Astrocyte of the hippocampus (primary cell): Measurements from ENCODE around the gene MIB1.

Experiments used
- DNase-seq: peaks from one replicate; pipeline ENCODE4 v3.0.0; 2011; ENCODE audit warnings: low read depth, low spot score

The MIB1 gene

GRCh38 chr18:21815101-21815500, 74.5 kb downstream of the MIB1 start:
- DNase-seq = no peak

DNA sequence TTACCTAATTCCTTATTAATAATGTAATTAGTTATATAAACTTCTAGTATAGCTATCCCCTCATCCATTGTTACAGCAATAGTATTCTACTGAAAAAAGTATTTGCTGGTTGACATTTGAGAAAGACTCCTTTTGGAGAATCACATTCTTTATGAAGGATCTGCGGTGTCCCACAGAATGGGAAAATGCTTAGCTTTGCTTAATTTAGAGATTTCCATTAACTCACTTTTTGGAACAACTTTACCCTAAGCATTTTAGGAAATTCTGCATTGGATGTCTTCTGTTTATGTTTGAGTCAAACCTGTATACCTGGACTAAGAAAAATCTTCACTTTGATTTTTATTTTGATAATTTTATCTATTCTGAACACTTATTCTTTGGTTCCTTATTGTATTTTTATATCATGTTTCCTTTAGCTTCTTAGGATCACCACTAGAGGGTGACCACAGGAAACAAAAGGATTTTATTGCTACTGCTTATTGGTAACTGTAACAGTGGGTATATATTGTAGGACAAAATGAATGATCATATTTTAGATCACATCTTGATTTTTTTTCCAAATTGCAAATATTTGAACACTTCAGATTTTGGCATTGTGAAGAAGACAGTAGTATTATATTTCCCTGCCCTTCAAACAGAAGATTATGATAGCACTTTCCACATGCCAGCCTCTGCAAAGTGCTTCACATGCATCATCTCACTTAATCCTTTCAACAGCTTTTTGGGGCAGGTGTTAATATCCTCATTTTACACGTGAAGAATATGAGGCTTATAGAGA, 79.6 kb downstream of the MIB1 start:
- DNase-seq = peak; percentile 24

DNA sequence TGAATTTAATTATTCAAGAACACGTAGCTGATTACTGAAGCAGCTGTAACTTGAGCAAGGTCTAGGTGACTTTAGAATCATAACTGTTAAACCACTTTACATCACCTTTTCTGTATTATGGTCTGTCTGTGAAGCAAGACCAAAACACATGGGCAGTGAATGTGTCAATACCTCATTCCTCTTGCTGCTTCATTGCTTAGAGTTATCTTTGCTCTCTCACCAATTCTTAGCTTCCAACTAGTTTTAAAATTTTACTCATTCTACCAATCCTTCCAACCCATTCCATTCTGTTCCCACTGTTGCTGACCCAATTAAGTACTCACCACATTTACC, 80.2 kb downstream of the MIB1 start:
- DNase-seq = no peak

GRCh38 chr18:21823848-21824247, 83.3 kb downstream of the MIB1 start:
- DNase-seq = no peak

GRCh38 chr18:21826196-21826595, 85.6 kb downstream of the MIB1 start:
- peak; percentile 61 for DNase-seq

DNA sequence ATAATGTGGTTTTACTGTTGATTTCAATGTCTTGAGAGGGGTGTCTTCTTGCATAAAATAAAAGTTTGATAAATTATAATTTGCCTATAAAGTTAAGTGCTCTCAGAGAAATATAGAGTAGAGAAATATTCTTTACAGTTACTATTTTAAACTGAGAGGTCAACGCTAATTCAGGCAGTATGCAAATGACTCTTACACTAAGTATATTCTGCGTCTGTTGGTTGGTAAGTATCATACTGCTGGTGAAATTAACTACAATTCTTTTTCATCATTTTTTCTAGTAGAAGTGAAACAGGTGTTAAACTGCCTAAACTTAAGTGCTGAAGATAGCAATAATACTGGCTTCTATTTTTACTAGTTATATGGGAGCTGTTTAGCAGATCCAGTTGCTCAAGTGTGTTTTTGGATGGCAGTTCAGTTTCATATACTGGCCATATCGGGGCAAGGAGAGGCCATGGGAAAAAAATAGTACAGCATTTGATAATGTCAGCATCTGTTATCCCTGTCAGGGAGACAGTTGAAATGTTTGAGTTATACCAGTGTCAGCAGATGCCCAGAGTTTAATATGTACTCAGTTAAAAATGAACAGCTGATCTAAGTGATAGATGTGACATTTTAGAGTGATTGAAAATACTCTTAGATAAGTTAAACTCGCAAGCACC, 86.2 kb downstream of the MIB1 start:
- no peak for DNase-seq

DNA sequence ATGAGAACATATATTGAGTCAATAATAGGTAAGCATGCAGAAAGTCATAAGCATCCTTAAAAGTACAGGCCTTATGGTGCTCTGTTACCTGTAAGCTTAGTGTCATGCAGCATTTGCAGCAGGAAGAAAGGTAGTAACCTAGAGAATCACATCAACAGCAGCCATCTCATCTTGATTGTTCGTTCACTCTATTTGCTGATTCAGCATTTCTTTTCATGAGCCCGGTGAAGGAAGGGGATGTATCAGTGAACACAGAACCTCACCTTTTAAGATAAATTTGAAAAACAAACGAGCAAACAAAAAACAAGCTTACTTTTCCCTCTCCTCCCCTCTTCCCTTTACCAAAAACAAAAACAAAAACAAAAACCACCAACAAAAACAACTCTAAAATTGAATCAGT, 89.9 kb downstream of the MIB1 start:
- no peak for DNase-seq

DNA sequence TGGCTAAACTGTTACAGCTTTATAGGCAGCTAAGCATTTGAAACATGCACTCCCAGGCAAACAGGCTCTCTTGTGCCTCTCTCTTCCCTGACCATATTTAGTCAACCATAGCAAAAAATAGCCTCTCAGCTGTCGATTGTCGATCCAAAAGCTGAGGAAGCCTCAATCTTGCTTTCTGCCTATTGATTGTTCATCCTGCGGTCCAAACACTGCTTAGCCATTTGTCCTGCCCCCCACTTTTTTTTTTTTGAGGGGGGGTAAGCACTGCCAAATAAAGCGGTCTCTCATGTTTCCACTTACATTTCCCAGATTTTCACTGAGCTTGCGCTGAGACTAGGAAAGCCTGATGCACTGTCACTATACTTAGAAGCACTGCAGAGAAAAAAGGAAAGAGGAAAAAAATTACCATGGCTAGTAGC, 90.8 kb downstream of the MIB1 start:
- DNase-seq = no peak

- no peak for DNase-seq
Observed at GRCh38 chr18:21833604-21834298, 93.2 kb downstream of the MIB1 start.

- no peak for DNase-seq
Observed at GRCh38 chr18:21834299-21834660, 93.7 kb downstream of the MIB1 start.

- no peak for DNase-seq
Observed at GRCh38 chr18:21841570-21841969, 101.0 kb downstream of the MIB1 start.

GRCh38 chr18:21843341-21843740, 102.7 kb downstream of the MIB1 start:
- DNase-seq = no peak

DNA sequence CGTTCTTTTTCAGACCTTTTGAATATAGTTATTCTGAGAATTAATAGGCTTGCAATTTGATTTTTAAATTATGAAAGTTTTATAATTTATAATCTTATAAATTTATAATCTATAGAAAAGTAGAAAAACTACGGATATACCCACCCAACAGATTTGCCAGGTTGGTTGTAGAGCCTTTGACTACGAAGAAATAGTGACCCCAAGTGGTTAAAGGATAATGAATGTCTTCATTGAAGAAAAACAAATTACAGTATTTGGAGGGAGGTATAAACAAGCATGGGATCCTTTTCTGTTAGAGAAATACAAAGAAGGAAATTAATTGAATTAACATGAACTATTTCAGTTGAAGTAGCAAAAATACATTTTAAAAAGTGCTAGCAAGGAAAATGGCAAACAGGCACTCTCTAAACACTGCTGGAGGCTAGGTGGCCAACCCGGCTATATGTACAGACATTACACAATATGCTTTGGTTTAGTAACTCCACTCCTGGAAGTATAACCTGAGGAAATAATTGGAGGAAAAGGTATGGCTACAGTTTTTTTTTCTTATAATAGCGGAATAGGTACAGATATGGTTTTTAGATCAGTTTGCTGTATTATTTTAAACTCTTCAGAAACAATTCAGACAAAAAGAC, 110.9 kb downstream of the MIB1 start:
- peak; percentile 24 for DNase-seq

DNA sequence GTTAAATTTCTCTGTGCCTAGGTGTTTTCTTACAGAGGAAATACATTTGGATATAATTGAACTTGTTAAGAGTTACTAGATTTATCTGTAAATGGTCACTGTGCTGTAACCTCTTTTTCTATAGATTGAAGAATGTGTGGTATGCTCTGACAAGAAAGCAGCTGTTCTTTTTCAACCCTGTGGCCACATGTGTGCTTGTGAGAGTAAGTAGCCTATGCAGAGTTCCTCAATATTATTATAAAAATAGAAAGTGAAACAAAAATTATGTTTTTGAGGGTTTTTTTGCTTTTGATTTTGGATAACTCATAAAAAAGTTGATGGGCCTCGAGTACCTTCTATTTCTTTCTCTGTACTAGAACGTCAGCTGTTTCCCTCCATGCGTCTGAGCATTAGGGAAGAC, 112.4 kb downstream of the MIB1 start:
- DNase-seq = no peak

- DNase-seq = no peak
Observed at GRCh38 chr18:21853775-21854552, 113.4 kb downstream of the MIB1 start.

DNA sequence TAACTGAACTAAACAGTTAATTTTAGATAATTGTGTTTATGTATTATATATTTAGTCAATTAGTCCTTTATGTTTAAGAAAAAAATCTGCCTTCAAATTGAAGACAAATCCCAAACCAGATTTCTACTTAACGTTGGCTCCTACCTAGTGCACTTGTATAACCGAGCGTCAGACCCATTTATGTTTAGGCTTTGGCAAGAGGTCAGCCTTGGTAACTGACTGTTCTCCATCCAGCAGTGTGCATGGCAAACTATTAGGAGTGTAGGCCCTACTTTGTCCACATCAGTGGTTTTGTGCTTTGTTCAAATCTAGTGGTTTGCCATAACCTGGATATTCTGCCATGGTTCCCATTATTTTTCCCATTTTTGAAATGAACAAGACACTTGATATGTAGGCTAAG, 114.8 kb downstream of the MIB1 start:
- DNase-seq = no peak

DNA sequence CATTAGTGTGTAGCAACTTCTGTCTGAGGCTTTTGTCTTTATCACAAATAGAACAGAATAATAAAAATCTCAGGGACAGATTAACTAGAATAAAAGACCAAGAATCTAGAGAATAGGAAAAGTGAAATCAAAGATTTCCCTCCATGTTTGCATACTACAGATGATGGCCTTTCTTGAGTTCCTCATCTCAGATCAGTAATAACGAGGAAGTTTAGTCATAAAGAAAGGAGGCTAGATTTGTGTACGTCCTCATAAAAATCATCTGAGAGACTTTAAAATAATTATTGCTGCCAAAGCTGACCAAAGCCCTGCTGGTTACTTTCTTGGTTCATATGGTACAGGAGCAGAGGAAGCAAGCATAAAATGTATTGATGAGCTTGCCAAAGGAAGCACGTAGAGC, 117.3 kb downstream of the MIB1 start:
- no peak for DNase-seq

GRCh38 chr18:21858544-21858943, 118.0 kb downstream of the MIB1 start:
- DNase-seq = no peak

DNA sequence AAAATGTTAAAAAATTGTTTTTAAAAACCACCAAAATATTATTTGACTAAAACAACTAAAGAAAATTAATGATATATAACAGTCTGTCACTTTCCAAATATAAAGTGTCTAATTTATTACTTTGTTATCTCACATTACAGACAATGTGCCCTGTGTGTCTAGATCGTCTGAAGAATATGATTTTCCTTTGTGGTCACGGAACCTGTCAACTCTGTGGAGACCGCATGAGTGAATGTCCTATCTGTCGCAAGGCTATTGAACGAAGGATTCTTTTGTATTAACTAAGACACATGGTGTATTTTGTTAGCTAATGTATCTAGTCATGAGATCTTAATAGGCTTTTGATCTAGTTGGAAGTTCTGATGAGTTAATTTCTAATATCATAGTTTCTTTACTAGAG, 123.8 kb downstream of the MIB1 start:
- DNase-seq = no peak

DNA sequence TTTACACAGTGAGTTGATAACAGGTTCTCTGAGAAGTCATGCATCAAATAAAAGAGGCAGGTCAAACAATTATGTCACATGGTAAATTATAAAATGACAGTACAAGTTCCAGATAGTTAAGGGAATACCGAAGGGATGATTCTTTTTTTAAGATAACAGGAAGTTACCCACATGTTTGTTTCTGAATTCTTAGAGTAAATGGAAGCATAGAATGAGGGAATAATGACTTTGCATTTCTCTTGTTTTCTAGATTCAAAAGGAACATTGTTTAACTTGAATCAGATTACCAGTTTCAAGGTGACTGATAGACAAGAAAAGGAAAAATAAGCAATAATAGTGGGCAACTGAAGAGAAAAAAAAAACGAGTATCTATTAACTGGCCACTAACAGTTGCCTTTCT, 124.5 kb downstream of the MIB1 start:
- DNase-seq = no peak

DNA sequence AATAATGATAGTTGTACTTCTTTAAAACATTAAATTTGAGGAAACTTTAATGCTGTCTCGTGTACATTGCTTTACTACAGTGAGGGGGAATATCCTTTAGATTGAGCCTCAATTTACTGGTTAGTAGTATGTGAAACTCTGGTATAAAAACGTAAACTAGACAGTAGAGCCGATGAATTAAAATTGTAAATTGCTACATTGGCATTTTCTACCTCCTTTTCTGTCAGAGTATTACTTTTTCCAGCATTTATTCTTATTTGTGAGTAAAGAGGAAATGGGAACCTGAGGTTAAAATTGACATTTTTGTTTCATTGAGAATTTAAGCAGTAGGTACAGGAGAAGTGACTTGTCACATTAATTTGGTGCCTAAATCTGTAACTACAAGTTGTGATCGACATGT, 128.2 kb downstream of the MIB1 start:
- no peak for DNase-seq

DNA sequence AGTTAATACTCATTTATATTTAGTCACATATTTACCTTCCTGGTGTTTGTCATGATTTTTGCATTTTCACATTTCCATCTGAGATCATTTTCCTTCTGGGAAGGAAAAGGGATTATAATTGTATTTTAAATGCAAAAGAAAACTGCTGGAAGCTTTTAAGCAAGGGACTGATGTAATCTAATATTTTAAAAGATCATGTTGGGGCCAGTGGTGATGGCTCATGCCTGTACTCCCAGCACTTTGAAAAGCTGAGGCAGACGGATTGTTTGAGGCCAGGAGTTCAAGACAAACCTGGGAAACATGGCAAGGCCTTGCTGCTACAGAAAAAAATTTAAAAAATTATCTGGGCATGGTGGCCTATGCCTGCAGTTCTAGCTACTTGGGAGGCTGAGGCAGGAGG, 149.0 kb downstream of the MIB1 start:
- no peak for DNase-seq
